Activated T-cell treated with anti-CD3 and anti-CD28 coated beads, Interleukin-2, amount 50 U/mL, for 72 hours (primary cell): ENCODE data around the gene RSPH1. TPM values are rescaled to one million over a fixed set of nuclear protein-coding genes. Genes with fewer than 3 reads are reported as not detected.

Source experiments
- ATAC-seq, 2 donors: fragments of 150-1000 bp; cut with Tn5 transposase; replicated peaks in 1 of 2; 2 replicates each; pipeline ENCODE4 v1.10.0; 2021; ENCODE audit warnings: moderate library complexity in 2 of 2, mild to moderate bottlenecking in 1 of 2
- DNase-seq, 2 donors: peaks; one replicate each; pipeline ENCODE4 v3.0.0; 2021 to 2022; ENCODE audit warnings: mixed read lengths in 1 of 2
- H3K27ac Mint-ChIP-seq: one replicate; pipeline ENCODE4 v1.8.0; 2022; ENCODE audit warnings: mild to moderate bottlenecking, moderate library complexity, mixed read lengths
- H3K27me3 Mint-ChIP-seq: one replicate; pipeline ENCODE4 v1.8.0; 2022; ENCODE audit warnings: low read depth, mixed read lengths
- H3K36me3 Mint-ChIP-seq, 2 donors: one replicate each; pipeline ENCODE4 v1.8.0; 2022; ENCODE audit warnings: mixed read lengths in 2 of 2, mild to moderate bottlenecking in 1 of 2; ENCODE audit not compliant: insufficient read depth in 2 of 2
- H3K4me1 Mint-ChIP-seq: one replicate; pipeline ENCODE4 v1.8.0; 2022; ENCODE audit warnings: low read depth, mixed read lengths
- H3K4me3 Mint-ChIP-seq, 2 donors: one replicate each; pipeline ENCODE4 v1.8.0; 2022; ENCODE audit warnings: mild to moderate bottlenecking in 2 of 2, mixed read lengths in 2 of 2, moderate library complexity in 2 of 2
- H3K9me3 Mint-ChIP-seq, 2 donors: one replicate each; pipeline ENCODE4 v1.8.0; 2022; ENCODE audit warnings: mixed read lengths in 2 of 2
- total RNA-seq, 2 donors: library from RNA; stranded (reverse); gene quantifications; one replicate each; pipeline ENCODE4 v1.2.3, GENCODE V29; 2022

RSPH1 gene
- total RNA-seq, 2 donors from 2014 or later = 0.19 to 0.36 TPM

DNA sequence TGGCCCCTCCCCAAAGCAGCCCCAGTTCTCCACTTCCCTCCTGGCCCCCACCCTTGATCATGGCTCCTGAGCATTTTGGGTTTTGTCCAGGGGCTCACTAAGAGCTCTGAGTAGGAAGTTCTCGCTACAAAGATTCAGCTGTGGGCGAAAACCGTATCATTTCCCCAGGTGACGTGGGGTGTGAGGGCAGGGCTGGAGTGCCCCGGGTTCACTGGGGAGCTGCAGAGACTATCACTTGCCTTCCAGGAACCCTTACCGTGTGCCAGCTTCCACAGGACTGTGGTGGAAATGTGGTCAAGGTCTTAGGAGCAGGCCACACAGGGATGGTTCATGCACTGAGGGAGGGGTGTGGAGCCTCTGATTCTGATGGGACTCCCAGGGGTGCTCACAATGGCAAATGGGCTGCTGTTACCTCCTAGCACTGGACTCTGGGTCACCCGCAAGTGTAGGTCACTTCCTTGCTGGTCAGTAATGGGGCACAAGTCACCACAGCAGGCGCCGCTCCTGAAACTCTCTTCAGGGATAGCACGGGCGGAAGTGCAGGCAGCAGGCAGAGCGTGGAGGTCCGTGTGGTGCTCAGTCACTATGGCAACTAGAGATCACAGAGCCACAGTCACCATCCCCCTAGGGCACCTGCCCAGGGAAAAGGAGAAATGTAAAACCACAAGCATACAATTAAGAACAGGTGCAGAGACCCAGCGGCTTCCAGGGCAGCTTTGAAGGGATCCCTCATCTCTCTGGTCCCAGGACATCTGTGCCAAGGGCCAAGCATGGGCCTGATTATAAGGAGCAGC is 35.4 kb downstream of the RSPH1 start:
- Mint-ChIP-seq H3K27ac (no peak overlapping the region), H3K4me1 (peaks cover 72% of the 10 kb centered on the region), H3K36me3 (peaks cover 0 to 1% of the 10 kb centered on the region in 2 donors), H3K4me3 (peak overlapping the region; percentile 53 to 69), H3K27me3 (no peaks in the 10 kb centered on the region), H3K9me3 (peaks cover 0 to 2% of the 10 kb centered on the region in 2 donors)
- DNase-seq (peak in 1 of 2 donors; percentile 33), ATAC-seq (peak; percentile 29 to 40)

DNA sequence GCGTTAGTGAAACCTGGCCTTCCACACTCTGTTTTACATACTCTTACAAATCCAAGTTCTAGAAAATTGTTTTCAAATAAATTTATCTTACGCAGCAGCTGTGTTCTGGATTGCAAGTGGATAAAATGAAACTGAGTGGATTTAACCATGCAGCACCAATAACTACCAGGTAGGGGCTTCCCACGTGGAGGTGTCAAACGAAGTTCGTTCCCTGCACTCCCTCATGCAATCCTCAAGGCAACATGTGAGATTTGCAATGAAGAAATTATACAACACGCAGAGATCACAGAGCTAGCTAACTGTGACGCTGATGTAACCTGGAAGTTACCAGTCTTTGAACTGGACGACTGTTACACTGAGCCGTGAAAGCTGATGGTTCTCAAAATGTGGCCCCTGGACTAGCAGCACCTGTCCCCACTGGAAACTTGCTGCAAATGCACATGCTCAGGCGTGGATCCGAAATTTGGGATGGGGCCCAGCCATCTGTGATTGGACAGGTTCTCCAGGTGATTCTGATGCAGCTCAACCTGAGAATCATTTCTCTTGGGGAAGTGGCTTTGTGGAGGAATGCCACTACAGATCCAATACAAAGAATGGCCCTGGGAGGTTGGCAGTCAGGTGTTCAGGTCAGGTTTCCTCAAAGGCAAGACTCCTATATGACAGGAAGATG is 36.3 kb downstream of the RSPH1 start:
- Mint-ChIP-seq H3K9me3 (peaks cover 0 to 2% of the 10 kb centered on the region in 2 donors), H3K4me1 (peaks cover 68% of the 10 kb centered on the region), H3K27ac (no peak overlapping the region), H3K36me3 (peaks cover 0 to 1% of the 10 kb centered on the region in 2 donors), H3K27me3 (no peaks in the 10 kb centered on the region), H3K4me3 (no peak overlapping the region)
- no peak for ATAC-seq
- DNase-seq = no peak

DNA sequence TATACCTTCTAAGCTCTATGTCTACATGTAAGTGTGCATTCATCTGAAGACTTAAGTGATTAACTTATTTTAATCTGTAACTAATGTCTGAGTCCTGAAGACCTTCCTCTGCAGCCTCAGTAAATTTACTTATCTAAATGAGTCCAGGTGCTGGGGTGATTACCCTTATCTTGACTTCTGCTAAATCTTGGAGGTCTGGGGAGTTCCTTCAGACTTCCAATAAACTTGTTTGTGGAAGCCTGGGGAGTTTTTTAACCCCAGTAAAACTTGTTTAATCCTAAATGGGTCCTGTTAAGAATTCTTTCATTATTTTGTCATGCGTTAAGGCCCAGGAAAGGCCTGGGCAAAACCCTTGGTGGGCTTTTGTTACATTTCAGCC is 37.0 kb downstream of the RSPH1 start:
- Mint-ChIP-seq H3K27ac (no peak overlapping the region), H3K9me3 (peaks cover 0 to 2% of the 10 kb centered on the region in 2 donors), H3K4me3 (no peak overlapping the region), H3K4me1 (peaks cover 62% of the 10 kb centered on the region), H3K36me3 (peaks cover 0 to 1% of the 10 kb centered on the region in 2 donors), H3K27me3 (no peaks in the 10 kb centered on the region)
- no peak for ATAC-seq
- no peak for DNase-seq

DNA sequence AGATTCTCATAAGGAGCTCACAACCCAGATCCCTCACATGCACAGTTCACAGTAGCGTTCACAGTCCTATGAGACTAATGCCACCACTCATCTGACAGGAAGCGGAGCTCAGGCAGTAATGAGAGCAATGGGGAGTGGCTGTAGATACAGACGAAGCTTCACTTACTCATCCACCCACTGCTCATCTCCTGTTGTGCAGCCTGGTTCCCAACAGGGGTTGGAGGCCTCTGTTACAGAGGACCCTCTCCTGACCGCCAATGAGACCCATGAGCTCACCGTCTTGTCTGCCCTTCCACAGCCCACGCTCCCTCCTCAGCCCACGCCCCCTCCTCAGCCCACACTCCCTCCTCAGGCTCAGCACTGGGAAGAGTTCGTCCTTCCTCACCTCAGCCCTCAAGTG is 39.6 kb downstream of the RSPH1 start:
- Mint-ChIP-seq H3K36me3 (no peaks in the 10 kb centered on the region), H3K4me3 (no peak overlapping the region), H3K27ac (no peak overlapping the region), H3K4me1 (peaks cover 50% of the 10 kb centered on the region), H3K27me3 (no peaks in the 10 kb centered on the region), H3K9me3 (no peaks in the 10 kb centered on the region)
- peak; percentile 58 to 64 for DNase-seq
- ATAC-seq = peak; percentile 90 to 95

DNA sequence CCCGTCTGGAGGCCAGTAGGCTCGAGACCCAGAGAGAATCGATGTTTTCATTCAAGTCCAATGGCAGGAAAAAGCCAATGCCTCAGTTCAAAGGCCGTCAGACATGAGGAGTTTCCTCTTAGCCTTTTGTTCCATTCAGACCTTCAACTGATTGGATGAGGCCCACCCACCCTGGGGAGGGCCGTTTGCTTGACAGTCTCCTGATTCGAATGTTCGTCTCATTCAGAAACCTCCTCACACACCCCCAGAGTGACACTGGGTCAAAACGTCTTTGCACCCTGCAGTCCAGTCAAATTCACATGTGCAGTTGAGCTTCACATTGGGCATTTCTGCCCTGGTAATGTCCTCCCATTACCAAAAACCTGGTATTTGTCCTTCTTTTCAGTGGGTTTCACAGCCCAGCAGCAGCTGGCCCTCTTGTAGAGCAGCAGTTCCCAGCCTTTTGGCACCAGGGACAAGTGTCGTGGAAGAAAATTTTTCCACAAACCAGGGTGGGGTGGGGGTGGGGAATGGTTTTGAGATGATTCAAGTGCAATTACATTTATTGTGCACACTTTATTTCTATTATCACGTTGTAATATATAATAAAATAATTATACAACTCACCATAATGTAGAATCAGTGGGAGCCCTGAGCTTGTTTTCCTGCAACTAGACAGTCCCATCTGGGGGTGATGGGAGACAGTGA is 40.1 kb downstream of the RSPH1 start:
- Mint-ChIP-seq H3K36me3 (no peaks in the 10 kb centered on the region), H3K27me3 (no peaks in the 10 kb centered on the region), H3K4me1 (peaks cover 49% of the 10 kb centered on the region), H3K4me3 (no peak overlapping the region), H3K27ac (no peak overlapping the region), H3K9me3 (no peaks in the 10 kb centered on the region)
- ATAC-seq = no peak
- DNase-seq = no peak

DNA sequence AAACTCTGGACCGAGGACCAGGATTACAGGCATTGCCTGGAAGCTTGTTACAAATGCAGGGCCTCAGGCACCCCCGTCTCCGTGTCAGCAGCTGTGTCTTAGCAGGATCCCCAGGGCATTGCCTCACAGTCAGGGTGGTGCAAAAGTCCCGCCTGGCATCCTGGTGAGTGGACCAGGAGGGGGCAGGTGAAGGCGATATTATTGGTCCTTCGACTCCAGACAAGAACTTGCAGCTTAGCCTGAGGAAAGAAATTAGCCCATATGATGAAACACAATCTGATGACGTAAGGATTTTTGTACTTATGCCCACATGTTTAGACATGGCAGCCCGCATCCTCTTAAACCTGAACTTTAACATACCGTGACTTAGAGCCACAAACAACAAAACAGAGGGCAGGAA is 40.8 kb downstream of the RSPH1 start:
- Mint-ChIP-seq H3K4me1 (peaks cover 49% of the 10 kb centered on the region), H3K4me3 (no peak overlapping the region), H3K27me3 (no peaks in the 10 kb centered on the region), H3K27ac (no peak overlapping the region), H3K9me3 (no peaks in the 10 kb centered on the region), H3K36me3 (no peaks in the 10 kb centered on the region)
- no peak for DNase-seq
- ATAC-seq = no peak

DNA sequence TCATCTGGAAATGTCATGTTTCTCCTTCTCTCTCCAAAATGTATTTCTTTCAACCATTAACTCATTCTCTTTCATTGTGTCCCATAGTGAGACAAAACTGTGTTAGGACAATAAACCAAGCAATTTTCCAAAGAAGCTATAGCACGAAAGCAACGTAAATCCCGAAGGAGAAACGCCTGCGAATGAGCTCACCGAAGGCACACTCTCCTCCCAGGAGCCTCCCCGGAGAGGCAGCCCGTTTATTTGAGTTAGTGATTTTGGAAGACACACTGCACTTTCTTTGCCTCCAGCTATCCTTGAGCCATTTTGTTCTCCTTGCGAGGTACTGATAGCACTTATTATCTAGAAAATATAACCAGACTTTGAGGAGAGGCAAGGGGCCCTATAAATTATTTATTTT is 41.2 kb downstream of the RSPH1 start:
- Mint-ChIP-seq H3K9me3 (no peaks in the 10 kb centered on the region), H3K27me3 (no peaks in the 10 kb centered on the region), H3K36me3 (no peaks in the 10 kb centered on the region), H3K27ac (no peak overlapping the region), H3K4me1 (peaks cover 50% of the 10 kb centered on the region), H3K4me3 (no peak overlapping the region)
- ATAC-seq (no peak), DNase-seq (no peak)

DNA sequence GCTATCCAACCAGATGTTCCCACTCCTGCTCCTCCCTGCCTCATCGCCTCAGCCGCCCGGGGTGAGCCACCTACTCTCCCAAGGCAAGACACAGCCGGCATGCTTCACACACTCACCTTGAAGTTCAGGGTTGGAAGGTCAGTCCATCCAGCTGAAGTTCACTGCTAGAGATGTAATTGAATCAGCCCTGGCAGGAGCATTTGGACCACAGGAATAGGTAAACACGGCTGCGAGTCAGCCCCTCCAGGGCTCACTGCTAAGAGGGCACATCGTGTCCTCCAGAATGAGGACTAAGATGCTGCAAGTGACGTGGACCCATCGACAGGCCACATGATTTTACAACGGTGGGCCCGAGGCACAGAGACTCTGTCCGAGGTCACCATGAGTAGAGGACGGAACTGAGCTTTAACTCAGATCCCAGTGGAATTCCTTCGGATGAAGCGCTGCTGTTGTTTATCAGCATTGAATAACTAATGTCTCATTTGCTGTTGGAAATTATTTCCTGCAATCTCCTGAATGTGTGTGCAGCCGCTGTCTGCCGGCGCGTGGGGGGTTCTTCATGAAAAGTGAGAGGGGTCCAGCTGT is 41.9 kb downstream of the RSPH1 start:
- H3K4me3 Mint-ChIP-seq = no peak overlapping the region
- no peaks in the 10 kb centered on the region for H3K9me3 Mint-ChIP-seq
- no peak for DNase-seq
- ATAC-seq = no peak
- H3K27me3 Mint-ChIP-seq = no peaks in the 10 kb centered on the region
- H3K27ac Mint-ChIP-seq = no peak overlapping the region
- no peaks in the 10 kb centered on the region for H3K36me3 Mint-ChIP-seq
- peaks cover 57% of the 10 kb centered on the region for H3K4me1 Mint-ChIP-seq

DNA sequence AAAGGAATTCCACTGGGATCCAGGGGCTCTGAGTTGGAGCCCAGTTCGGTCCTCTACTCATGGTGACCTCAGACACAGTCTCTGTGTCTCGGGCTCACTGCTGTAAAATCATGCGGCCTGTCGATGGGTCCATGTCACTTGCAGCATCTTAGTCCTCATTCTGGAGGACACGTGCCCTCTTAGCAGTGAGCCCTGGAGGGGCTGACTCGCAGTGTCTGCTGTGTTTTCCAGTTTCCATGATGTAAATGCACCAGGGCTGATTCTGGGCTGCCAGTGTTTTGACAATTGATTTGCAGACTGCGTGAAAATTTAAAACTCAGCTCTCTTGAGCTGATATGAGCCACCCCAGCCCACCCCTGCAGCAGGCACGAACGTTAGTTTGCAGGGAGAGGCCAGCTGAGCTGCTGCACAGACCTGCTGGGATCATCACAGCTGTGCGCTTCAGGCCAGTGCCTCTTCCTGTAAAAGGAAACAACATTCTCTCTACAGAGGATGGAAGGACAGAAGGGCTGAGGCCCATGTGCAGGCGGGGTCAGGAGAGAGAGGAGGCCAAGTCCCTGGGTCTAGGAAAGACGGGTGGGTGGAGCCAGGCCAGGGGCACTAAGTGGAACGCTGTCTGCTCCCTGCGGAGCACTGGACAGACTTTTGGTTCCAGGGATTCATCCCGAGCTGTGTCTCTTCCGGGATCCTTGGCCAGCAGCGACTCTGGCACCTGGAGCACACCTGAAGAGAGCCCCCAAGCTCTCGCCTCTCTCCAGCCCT is 42.6 kb downstream of the RSPH1 start:
- Mint-ChIP-seq H3K27me3 (no peaks in the 10 kb centered on the region), H3K9me3 (no peaks in the 10 kb centered on the region), H3K4me3 (no peak overlapping the region), H3K36me3 (no peaks in the 10 kb centered on the region), H3K4me1 (peaks cover 62% of the 10 kb centered on the region), H3K27ac (no peak overlapping the region)
- ATAC-seq (no peak), DNase-seq (no peak)

DNA sequence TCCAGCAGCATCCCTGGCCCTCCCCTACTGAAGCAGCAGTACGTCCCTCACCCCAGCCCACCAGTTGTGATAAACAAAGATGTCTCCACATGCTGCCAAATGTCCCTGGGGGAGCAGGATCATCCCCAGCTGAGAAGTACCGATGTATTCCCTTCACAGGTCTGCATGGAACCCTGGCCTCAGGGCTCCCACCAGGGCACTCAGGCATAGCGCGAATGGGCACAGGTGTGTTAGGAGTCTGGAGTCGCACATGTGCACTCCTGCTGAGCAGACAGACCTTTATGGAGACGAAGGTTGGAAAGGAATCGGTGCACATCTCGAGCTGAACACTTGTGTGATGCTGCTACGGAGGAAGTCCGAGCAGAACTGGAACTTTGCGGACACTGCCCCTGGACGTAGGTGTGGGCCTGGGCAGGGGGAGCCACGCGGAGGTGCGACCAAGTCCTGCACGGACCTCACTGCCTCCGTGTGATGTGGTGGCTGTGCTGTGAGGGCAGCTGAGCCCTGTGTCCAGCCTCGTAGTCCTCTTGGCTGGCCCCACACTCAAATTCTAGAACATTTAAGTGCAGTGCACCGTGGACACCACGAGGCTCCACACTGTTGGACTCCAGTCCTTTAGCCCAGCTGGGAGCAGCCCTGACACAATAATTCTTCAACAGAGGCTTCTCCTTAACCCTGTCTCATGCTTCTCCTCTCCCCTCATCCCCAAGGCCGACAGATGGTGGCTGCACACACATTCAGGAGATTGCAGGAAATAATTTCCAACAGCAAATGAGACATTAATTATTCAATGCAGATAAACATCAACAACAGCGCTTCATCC is 43.4 kb downstream of the RSPH1 start:
- Mint-ChIP-seq H3K4me1 (peaks cover 68% of the 10 kb centered on the region), H3K4me3 (no peak overlapping the region), H3K27me3 (no peaks in the 10 kb centered on the region), H3K36me3 (peaks cover 3 to 8% of the 10 kb centered on the region in 2 donors), H3K27ac (no peak overlapping the region), H3K9me3 (no peaks in the 10 kb centered on the region)
- no peak for ATAC-seq
- no peak for DNase-seq

DNA sequence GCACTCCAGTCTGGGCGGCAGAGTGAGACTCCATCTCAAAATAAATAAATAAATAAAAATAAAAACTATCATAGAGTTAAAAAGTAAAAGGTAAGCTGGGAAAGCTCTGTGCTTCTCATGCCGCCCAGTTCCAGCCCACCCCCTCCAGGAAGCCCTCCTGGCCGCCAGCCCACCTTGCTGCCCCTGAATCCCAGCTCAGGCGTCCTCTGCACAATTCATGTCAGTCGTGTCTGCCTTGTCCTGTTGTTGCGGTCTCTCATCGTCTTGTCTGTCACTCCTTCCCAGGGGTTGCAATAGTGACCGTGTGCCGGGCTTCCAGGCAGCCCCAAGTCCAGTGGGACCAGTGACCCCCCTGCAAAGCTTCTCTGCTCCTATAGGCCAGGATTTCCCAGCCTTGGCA is 44.1 kb downstream of the RSPH1 start:
- no peak for DNase-seq
- H3K4me1 Mint-ChIP-seq = peaks cover 68% of the 10 kb centered on the region
- H3K27ac Mint-ChIP-seq = no peak overlapping the region
- no peak for ATAC-seq
- H3K9me3 Mint-ChIP-seq = no peaks in the 10 kb centered on the region
- no peak overlapping the region for H3K4me3 Mint-ChIP-seq
- H3K27me3 Mint-ChIP-seq = no peaks in the 10 kb centered on the region
- peaks cover 4 to 10% of the 10 kb centered on the region in 2 donors for H3K36me3 Mint-ChIP-seq

DNA sequence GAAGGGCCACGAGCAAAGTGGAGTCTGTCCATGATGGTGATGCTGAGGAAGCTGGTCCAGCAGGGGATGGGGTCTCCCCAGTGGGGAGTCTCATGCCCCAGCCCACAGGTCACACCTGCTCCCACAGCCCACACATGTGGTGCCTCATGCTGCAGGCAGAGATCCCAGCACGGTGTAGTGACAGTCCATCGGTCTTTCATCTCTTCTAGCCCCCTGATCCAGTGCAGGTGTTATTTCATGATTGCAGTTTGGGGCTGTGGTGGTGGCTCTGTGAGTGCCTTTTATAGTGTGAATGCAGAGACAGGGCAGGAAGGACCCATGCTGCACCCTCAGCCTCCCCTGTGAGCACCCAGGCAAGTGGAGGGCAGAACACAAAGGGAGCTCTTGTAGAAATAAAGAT is 47.3 kb downstream of the RSPH1 start:
- Mint-ChIP-seq H3K4me3 (no peak overlapping the region), H3K27me3 (no peaks in the 10 kb centered on the region), H3K4me1 (peaks cover 66% of the 10 kb centered on the region), H3K36me3 (peaks cover 4 to 13% of the 10 kb centered on the region in 2 donors), H3K27ac (peak overlapping the region; percentile 39), H3K9me3 (no peaks in the 10 kb centered on the region)
- no peak for DNase-seq
- ATAC-seq = no peak
